Gastrocnemius medialis (tissue), 4 donors: ENCODE results near the gene WDR49. TPM values are rescaled to one million over a fixed set of nuclear protein-coding genes. Genes with fewer than 3 reads are reported as not detected.

ENCODE experiments used
- ATAC-seq, 2 donors: fragments of 150-250 bp; one replicate each; pipeline ENCODE4 v1.9.1; 2016
- DNase-seq, 2 donors: peaks; one replicate each; pipeline ENCODE4 v3.0.0-alpha.2; 2019
- H3K27ac ChIP-seq, 4 donors: fragments of 200-600 bp; sonication (generic); 1 replicate in 1 of 4; 2 replicates in 3 of 4; pipeline ENCODE4 v1.5.1; 2016 to 2018; ENCODE audit warnings: mild to moderate bottlenecking in 2 of 4, moderate library complexity in 1 of 4
- H3K27me3 ChIP-seq, 3 donors: fragments of 200-600 bp; sonication (generic) in 2 of 3; 1 replicate in 1 of 3; 2 replicates in 2 of 3; pipeline versions ENCODE4 v1.5.1 to v1.6.0; 2016 to 2019; ENCODE audit warnings: mild to moderate bottlenecking in 1 of 3, moderate library complexity in 1 of 3
- H3K36me3 ChIP-seq, 2 donors: fragments of 200-600 bp; sonication (generic) in 1 of 2; one replicate each; pipeline ENCODE4 v1.5.1; 2017 to 2018
- H3K4me1 ChIP-seq, 2 donors: fragments of 200-600 bp; sonication (generic) in 1 of 2; one replicate each; pipeline ENCODE4 v1.5.1; 2016 to 2017; ENCODE audit warnings: mild to moderate bottlenecking in 2 of 2
- H3K4me3 ChIP-seq, 4 donors: fragments of 200-600 bp; sonication (generic) in 3 of 4; 1 replicate in 1 of 4; 2 replicates in 3 of 4; pipeline ENCODE4 v1.5.1; 2016 to 2019; ENCODE audit warnings: mild to moderate bottlenecking in 2 of 4
- H3K9me3 ChIP-seq, 3 donors: fragments of 200-600 bp; sonication (generic) in 2 of 3; 1 replicate in 1 of 3; 2 replicates in 2 of 3; pipeline ENCODE4 v1.5.1; 2016 to 2019
- CTCF ChIP-seq, 5 experiments: fragments of 450-650 bp in 3 of 5; fragments of 200-600 bp in 2 of 5; sonication (generic) in 2 of 5; IDR thresholded peaks in 4 of 5; conservative IDR thresholded peaks in 1 of 5; 1 replicate in 4 of 5; 2 replicates in 1 of 5; pipeline ENCODE4 v1.5.1; 2016 to 2019; ENCODE audit warnings: antibody characterized with exemption in 5 of 5, mild to moderate bottlenecking in 3 of 5, moderate library complexity in 3 of 5
- POLR2A ChIP-seq, 2 donors: fragments of 450-650 bp; IDR thresholded peaks; one replicate each; pipeline ENCODE4 v1.6.1; 2017; ENCODE audit warnings: antibody characterized with exemption in 2 of 2, mild to moderate bottlenecking in 2 of 2, moderate library complexity in 2 of 2
- in situ Hi-C, 4 donors: fragments of 200-750 bp; cut with MboI; loops; one replicate each; pipeline versions ENCODE4 v1.15.0 to v1.8.0; 2017; ENCODE audit warnings: low sequenced_read_pairs in 4 of 4
- intact Hi-C: fragments of 100-400 bp; cut with DNase I; formaldehyde crosslinking; loops from one replicate; pipeline ENCODE4 v1.15.1; 2023; ENCODE audit warnings: low total_unique reads
- total RNA-seq, 4 donors: library from RNA; depleted of rRNA; stranded (reverse); fragments of >200 nt; gene quantifications; one replicate each; pipeline versions ENCODE4 v1.1.0 to v1.2.3, GENCODE V29; 2016

WDR49 gene
- total RNA-seq, 4 donors from 2014 or later = 0.29 to 1.2 (median 0.68) TPM

- ATAC-seq (no peak), DNase-seq (no peak)
- no peak for TF ChIP-seq CTCF (IDR thresholded peaks at IDR 0.05 in 4 of 5, conservative IDR thresholded peaks at IDR 0.05 in 1 of 5)
- TF ChIP-seq POLR2A (IDR thresholded peaks at IDR 0.05) = no peak
- Histone ChIP-seq H3K4me1 (no peaks in the 10 kb centered on the region), H3K4me3 (no peak overlapping the region), H3K27me3 (no peaks in the 10 kb centered on the region), H3K36me3 (no peaks in the 10 kb centered on the region), H3K27ac (no peak overlapping the region), H3K9me3 (no peaks in the 10 kb centered on the region)
- in situ Hi-C loops = no loop called here
- intact Hi-C loops = no loop called here
Measured at GRCh38 chr3:167611718-167612117, 42.0 kb downstream of the WDR49 start.

- ATAC-seq (no peak), DNase-seq (no peak)
- H3K27ac ChIP-seq = no peak overlapping the region
- H3K36me3 ChIP-seq = no peaks in the 10 kb centered on the region
- no peak for TF ChIP-seq CTCF (IDR thresholded peaks at IDR 0.05 in 4 of 5, conservative IDR thresholded peaks at IDR 0.05 in 1 of 5)
- TF ChIP-seq POLR2A (IDR thresholded peaks at IDR 0.05) = no peak
- no peaks in the 10 kb centered on the region for H3K27me3 ChIP-seq
- intact Hi-C loops = no loop called here
- in situ Hi-C loops = no loop called here
- H3K9me3 ChIP-seq = no peaks in the 10 kb centered on the region
- H3K4me3 ChIP-seq = no peak overlapping the region
- H3K4me1 ChIP-seq = no peaks in the 10 kb centered on the region
Measured at GRCh38 chr3:167609156-167609555, 44.6 kb downstream of the WDR49 start.

- ATAC-seq (no peak), DNase-seq (no peak)
- intact Hi-C loops = no loop called here
- Histone ChIP-seq H3K4me3 (no peak overlapping the region), H3K27ac (no peak overlapping the region), H3K36me3 (no peaks in the 10 kb centered on the region), H3K9me3 (no peaks in the 10 kb centered on the region), H3K4me1 (no peaks in the 10 kb centered on the region), H3K27me3 (no peaks in the 10 kb centered on the region)
- TF ChIP-seq CTCF (IDR thresholded peaks at IDR 0.05 in 4 of 5, conservative IDR thresholded peaks at IDR 0.05 in 1 of 5) (no peak), POLR2A (IDR thresholded peaks at IDR 0.05) (no peak)
- in situ Hi-C loops = no loop called here
Measured at GRCh38 chr3:167606836-167607235, 46.9 kb downstream of the WDR49 start.

GRCh38 chr3:167605871-167606270 is 47.9 kb downstream of the WDR49 start:
- TF ChIP-seq CTCF (IDR thresholded peaks at IDR 0.05 in 4 of 5, conservative IDR thresholded peaks at IDR 0.05 in 1 of 5) = no peak
- no peak for TF ChIP-seq POLR2A (IDR thresholded peaks at IDR 0.05)
- DNase-seq (no peak), ATAC-seq (no peak)
- intact Hi-C loops = no loop called here
- Histone ChIP-seq H3K4me3 (no peak overlapping the region), H3K4me1 (no peaks in the 10 kb centered on the region), H3K27ac (no peak overlapping the region), H3K36me3 (no peaks in the 10 kb centered on the region), H3K27me3 (no peaks in the 10 kb centered on the region), H3K9me3 (no peaks in the 10 kb centered on the region)
- in situ Hi-C loops = no loop called here

GRCh38 chr3:167602041-167602440 is 51.7 kb downstream of the WDR49 start:
- intact Hi-C loops = no loop called here
- no peak for DNase-seq
- Histone ChIP-seq H3K9me3 (no peaks in the 10 kb centered on the region), H3K36me3 (no peaks in the 10 kb centered on the region), H3K27me3 (no peaks in the 10 kb centered on the region), H3K4me3 (no peak overlapping the region), H3K27ac (no peak overlapping the region), H3K4me1 (no peaks in the 10 kb centered on the region)
- ATAC-seq = no peak
- in situ Hi-C loops = no loop called here
- TF ChIP-seq CTCF (IDR thresholded peaks at IDR 0.05 in 4 of 5, conservative IDR thresholded peaks at IDR 0.05 in 1 of 5) (no peak), POLR2A (IDR thresholded peaks at IDR 0.05) (no peak)
